ENCODE measurements around the gene GRN.

GRN gene

GRCh38 chr17:44344939-44345453, at the start of gene GRN:
Gene GRN, plus strand, starts transcription at chr17:44345302. Its CDS starts 3,863 bp downstream, at chr17:44349165.
- no peak for TF ChIP-seq CTCF (conservative IDR thresholded peaks at IDR 0.05)
- peak within 1 kb of the TSS; percentile 80 for H3K27ac ChIP-seq

GRCh38 chr17:44297975-44298374, 47.1 kb upstream of the GRN start:
- H3K27ac ChIP-seq, result no peak overlapping the region
- no peak for TF ChIP-seq CTCF (conservative IDR thresholded peaks at IDR 0.05)

GRCh38 chr17:44304651-44305050, 40.5 kb upstream of the GRN start:
- TF ChIP-seq CTCF (conservative IDR thresholded peaks at IDR 0.05), result no peak

GRCh38 chr17:44307387-44308186, 37.5 kb upstream of the GRN start:
- peak overlapping the region; percentile 65 for H3K27ac ChIP-seq
- TF ChIP-seq CTCF (conservative IDR thresholded peaks at IDR 0.05), result no peak

More at GRCh38 chr17:44304651-44305050, 40.5 kb upstream of the GRN start:
- H3K27ac ChIP-seq, result no peak overlapping the region

- H3K27ac ChIP-seq, result peak within 1 kb of the TSS; percentile 65
- TF ChIP-seq CTCF (conservative IDR thresholded peaks at IDR 0.05), result no peak
These were observed 36.7 kb upstream of the GRN start, which contains the start of gene RUNDC3A for GRCh38 chr17:44308320-44308818. Gene RUNDC3A, plus strand, starts transcription at chr17:44308601. Its CDS starts 232 bp downstream, at chr17:44308833.

- H3K27ac ChIP-seq, result peak overlapping the region; percentile 65; the same call in 1 of the 2 replicates
- TF ChIP-seq CTCF (conservative IDR thresholded peaks at IDR 0.05), result no peak
These were observed 36.2 kb upstream of the GRN start for GRCh38 chr17:44308865-44309264.

- H3K27ac ChIP-seq, result no peak overlapping the region
These were observed 35.6 kb upstream of the GRN start for GRCh38 chr17:44309472-44309871.

More at GRCh38 chr17:44309472-44309871, 35.6 kb upstream of the GRN start:
- TF ChIP-seq CTCF (conservative IDR thresholded peaks at IDR 0.05), result no peak

All from VCaP (cell line).